ENCODE results near the gene RAD51B.

Gene RAD51B

GRCh38 chr14:68034896-68035295 lies 215.3 kb downstream of the RAD51B start:
- H3K27me3 ChIP-seq (ENCODE audit: insufficient read depth, poor library complexity, severe bottlenecking), result no peaks in the 10 kb centered on the region
- no peak for DNase-seq (ENCODE audit: low read depth in 1 of 2, low spot score in 1 of 2)
- no peak overlapping the region for H3K27ac ChIP-seq (replicated peaks)
- H3K4me3 ChIP-seq (replicated peaks; ENCODE audit: insufficient read depth, low read length), result no peak overlapping the region
- TF ChIP-seq SPI1 (IDR thresholded peaks at IDR 0.05; ENCODE audit: borderline replicate concordance, low read depth) (no peak), GABPA (IDR thresholded peaks at IDR 0.05; ENCODE audit: low read depth) (no peak), POLR2AphosphoS5 (IDR thresholded peaks at IDR 0.05; ENCODE audit: low read depth) (no peak), REST (IDR thresholded peaks at IDR 0.05; ENCODE audit: insufficient replicate concordance, low read depth) (no peak), CTCF (IDR thresholded peaks at IDR 0.05; ENCODE audit: insufficient read depth, low read length) (no peak)

- TF ChIP-seq REST (IDR thresholded peaks at IDR 0.05; ENCODE audit: insufficient replicate concordance, low read depth), result no peak
- no peak for TF ChIP-seq GABPA (IDR thresholded peaks at IDR 0.05; ENCODE audit: low read depth)
- DNase-seq (ENCODE audit: low read depth in 1 of 2, low spot score in 1 of 2), result no peak
- Histone ChIP-seq H3K27ac (replicated peaks) (no peak overlapping the region), H3K27me3 (ENCODE audit: insufficient read depth, poor library complexity, severe bottlenecking) (no peaks in the 10 kb centered on the region), H3K4me3 (replicated peaks; ENCODE audit: insufficient read depth, low read length) (no peak overlapping the region)
Measured at GRCh38 chr14:68036202-68036601, 216.6 kb downstream of the RAD51B start.

- Histone ChIP-seq H3K27me3 (ENCODE audit: insufficient read depth, poor library complexity, severe bottlenecking) (no peaks in the 10 kb centered on the region), H3K4me3 (replicated peaks; ENCODE audit: insufficient read depth, low read length) (no peak overlapping the region), H3K27ac (replicated peaks) (no peak overlapping the region)
- no peak for DNase-seq (ENCODE audit: low read depth in 1 of 2, low spot score in 1 of 2)
- TF ChIP-seq POLR2AphosphoS5 (IDR thresholded peaks at IDR 0.05; ENCODE audit: low read depth), result no peak
- no peak for TF ChIP-seq SPI1 (IDR thresholded peaks at IDR 0.05; ENCODE audit: borderline replicate concordance, low read depth)
- no peak for TF ChIP-seq REST (IDR thresholded peaks at IDR 0.05; ENCODE audit: insufficient replicate concordance, low read depth)
- no peak for TF ChIP-seq GABPA (IDR thresholded peaks at IDR 0.05; ENCODE audit: low read depth)
- no peak for TF ChIP-seq CTCF (IDR thresholded peaks at IDR 0.05; ENCODE audit: insufficient read depth, low read length)
Measured at GRCh38 chr14:68039593-68039992, 220.0 kb downstream of the RAD51B start.

Measured in HL-60 (cell line).